ENCODE results near the gene CTSW. TPM values are rescaled to one million over a fixed set of nuclear protein-coding genes. Genes with fewer than 3 reads are reported as not detected.

Gene CTSW
- total RNA-seq, 1 donor from 2014 or later: not detected

DNA sequence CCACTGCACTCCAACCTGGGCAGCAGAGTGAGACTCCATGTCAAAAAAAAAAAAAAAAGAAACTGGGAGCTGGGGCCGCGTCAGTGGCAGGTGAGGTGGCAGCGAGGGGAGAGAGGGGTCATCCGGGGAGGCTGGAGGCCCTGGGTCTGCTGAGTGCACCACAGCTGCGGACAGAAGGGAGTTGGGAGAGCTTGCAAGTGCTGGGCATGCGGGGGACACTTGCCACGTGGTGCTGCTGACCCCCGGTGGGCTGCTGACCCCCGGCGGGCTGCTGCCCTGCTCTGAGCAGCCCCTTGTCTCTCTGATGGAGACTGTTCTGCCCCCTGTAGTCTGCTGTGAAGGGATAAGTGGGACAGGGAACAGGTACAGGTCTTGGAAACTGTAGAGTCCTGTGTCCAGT, 42.2 kb downstream of the CTSW start:
- Mint-ChIP-seq H3K4me3 (ENCODE audit: unreplicated experiment) (peak overlapping the region; percentile 79), H3K27ac (ENCODE audit: unreplicated experiment) (no peak overlapping the region)
- TF ChIP-seq CTCF (IDR thresholded peaks at IDR 0.05; ENCODE audit: unreplicated experiment): no peak

GRCh38 chr11:65922565-65922964, 42.9 kb downstream of the CTSW start:
- Mint-ChIP-seq H3K9me3 (ENCODE audit: unreplicated experiment) (no peaks in the 10 kb centered on the region), H3K4me3 (ENCODE audit: unreplicated experiment) (peak overlapping the region; percentile 79), H3K27ac (ENCODE audit: unreplicated experiment) (no peak overlapping the region), H3K4me1 (ENCODE audit: unreplicated experiment) (no peaks in the 10 kb centered on the region), H3K36me3 (ENCODE audit: low read depth, unreplicated experiment) (peaks cover 8% of the 10 kb centered on the region), H3K27me3 (ENCODE audit: unreplicated experiment) (peaks cover 4% of the 10 kb centered on the region)
- no peak for TF ChIP-seq CTCF (IDR thresholded peaks at IDR 0.05; ENCODE audit: unreplicated experiment)
- no peak for DNase-seq (ENCODE audit: low spot score)

More for the DNA sequence above, 42.2 kb downstream of the CTSW start:
- no peak for DNase-seq (ENCODE audit: low spot score)
- Mint-ChIP-seq H3K36me3 (ENCODE audit: low read depth, unreplicated experiment) (peaks cover 8% of the 10 kb centered on the region), H3K4me1 (ENCODE audit: unreplicated experiment) (peaks cover under 1% of the 10 kb centered on the region), H3K27me3 (ENCODE audit: unreplicated experiment) (peaks cover 8% of the 10 kb centered on the region), H3K9me3 (ENCODE audit: unreplicated experiment) (no peaks in the 10 kb centered on the region)

- Mint-ChIP-seq H3K9me3 (ENCODE audit: unreplicated experiment) (no peaks in the 10 kb centered on the region), H3K27me3 (ENCODE audit: unreplicated experiment) (peaks cover 1% of the 10 kb centered on the region), H3K4me3 (ENCODE audit: unreplicated experiment) (no peak overlapping the region), H3K36me3 (ENCODE audit: low read depth, unreplicated experiment) (peaks cover 8% of the 10 kb centered on the region), H3K4me1 (ENCODE audit: unreplicated experiment) (peaks cover 4% of the 10 kb centered on the region), H3K27ac (ENCODE audit: unreplicated experiment) (no peak overlapping the region)
- no peak for DNase-seq (ENCODE audit: low spot score)
- no peak for TF ChIP-seq CTCF (IDR thresholded peaks at IDR 0.05; ENCODE audit: unreplicated experiment)
Observed at GRCh38 chr11:65925397-65925796, 45.8 kb downstream of the CTSW start.

GRCh38 chr11:65927904-65928397, 48.3 kb downstream of the CTSW start:
- Mint-ChIP-seq H3K27ac (ENCODE audit: unreplicated experiment) (no peak overlapping the region), H3K9me3 (ENCODE audit: unreplicated experiment) (no peaks in the 10 kb centered on the region), H3K36me3 (ENCODE audit: low read depth, unreplicated experiment) (no peaks in the 10 kb centered on the region), H3K4me1 (ENCODE audit: unreplicated experiment) (peaks cover 4% of the 10 kb centered on the region), H3K4me3 (ENCODE audit: unreplicated experiment) (no peak overlapping the region), H3K27me3 (ENCODE audit: unreplicated experiment) (peaks cover 3% of the 10 kb centered on the region)
- no peak for TF ChIP-seq CTCF (IDR thresholded peaks at IDR 0.05; ENCODE audit: unreplicated experiment)
- no peak for DNase-seq (ENCODE audit: low spot score)

DNA sequence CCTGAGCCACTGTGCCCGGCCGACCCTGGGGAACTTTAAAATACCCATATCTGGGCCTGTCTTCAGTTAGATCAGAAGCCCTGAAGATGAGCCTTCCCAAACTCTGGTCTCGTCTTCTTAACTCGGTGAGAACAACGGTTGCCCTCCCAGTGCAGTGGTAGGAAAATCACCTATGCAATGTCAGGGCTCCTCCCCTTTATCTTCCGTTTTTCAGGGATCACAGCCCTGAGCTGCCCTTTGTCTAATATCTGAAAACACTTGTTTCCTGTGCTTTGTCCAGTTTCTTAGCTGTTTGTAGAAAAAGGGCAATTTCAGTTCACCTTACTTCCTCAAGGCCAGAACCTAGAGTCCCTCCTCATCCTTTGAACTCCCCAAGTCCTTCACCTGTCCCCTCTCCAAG, 49.0 kb downstream of the CTSW start:
- no peaks in the 10 kb centered on the region for H3K9me3 Mint-ChIP-seq (ENCODE audit: unreplicated experiment)
- no peak for TF ChIP-seq CTCF (IDR thresholded peaks at IDR 0.05; ENCODE audit: unreplicated experiment)
- no peak overlapping the region for H3K27ac Mint-ChIP-seq (ENCODE audit: unreplicated experiment)

More for the DNA sequence above, 49.0 kb downstream of the CTSW start:
- Mint-ChIP-seq H3K4me3 (ENCODE audit: unreplicated experiment) (no peak overlapping the region), H3K27me3 (ENCODE audit: unreplicated experiment) (peaks cover 3% of the 10 kb centered on the region), H3K4me1 (ENCODE audit: unreplicated experiment) (peaks cover 4% of the 10 kb centered on the region), H3K36me3 (ENCODE audit: low read depth, unreplicated experiment) (no peaks in the 10 kb centered on the region)
- DNase-seq (ENCODE audit: low spot score): no peak
